OCI-LY3 (cell line): Measurements from ENCODE around the gene EDEM1.
"Not testable (repeated sequence)": the region's sequence is repeated elsewhere in the genome, so short reads cannot be mapped to it uniquely, and the experiment has no call there.

Experiments used
- H2AFZ ChIP-seq: fragments of 200-600, 300-600 bp; shearing (Covaris generic); 2 replicates; pipeline ENCODE4 v1.6.0; 2014; ENCODE audit warnings: antibody characterized with exemption, low read depth, low read length
- H3K27ac ChIP-seq: fragments of 200-600, 300-600 bp; sonication (generic); 2 replicates; pipeline ENCODE4 v1.5.1; 2014; ENCODE audit warnings: mild to moderate bottlenecking, low read length, moderate library complexity, mixed read lengths
- H3K27me3 ChIP-seq: fragments of 200-600, 300-600 bp; sonication (generic); 2 replicates; pipeline ENCODE4 v1.6.1; 2014; ENCODE audit warnings: low read depth, low read length, mixed read lengths
- H3K36me3 ChIP-seq: fragments of 200-600, 300-600 bp; sonication (generic); replicated peaks from 2 replicates; pipeline ENCODE3; 2014; ENCODE audit warnings: low read depth, low read length, mixed read lengths
- H3K4me1 ChIP-seq: fragments of 300-600, 200-600 bp; sonication (generic); 2 replicates; pipeline ENCODE4 v1.6.1; 2014; ENCODE audit warnings: low read length, mixed read lengths
- H3K4me2 ChIP-seq: fragments of 200-600, 300-600 bp; sonication (generic); 2 replicates; pipeline ENCODE4 v1.6.1; 2014; ENCODE audit warnings: low read length, mixed read lengths
- H3K4me3 ChIP-seq: fragments of 300-600, 200-600 bp; sonication (generic); 2 replicates; pipeline ENCODE4 v1.5.1; 2014; ENCODE audit warnings: antibody characterized with exemption, mild to moderate bottlenecking, low read length, moderate library complexity
- H3K79me2 ChIP-seq: fragments of 300-600, 200-600 bp; shearing (Covaris generic); 2 replicates; pipeline ENCODE4 v1.6.1; 2014; ENCODE audit warnings: mild to moderate bottlenecking, low read length, mixed read lengths
- H3K9ac ChIP-seq: fragments of 300-600, 200-600 bp; shearing (Covaris generic); 2 replicates; pipeline ENCODE4 v1.6.0; 2014; ENCODE audit warnings: mild to moderate bottlenecking, low read length, moderate library complexity
- H3K9me3 ChIP-seq: fragments of 200-600, 300-600 bp; shearing (Covaris generic); 2 replicates; pipeline ENCODE4 v1.6.1; 2014; ENCODE audit warnings: low read length, mixed read lengths; ENCODE audit not compliant: insufficient read depth
- H4K20me1 ChIP-seq: fragments of 200-600, 300-600 bp; sonication (generic); 2 replicates; pipeline ENCODE4 v1.6.1; 2016; ENCODE audit warnings: low read length, mixed read lengths; ENCODE audit not compliant: insufficient read depth
- EZH2phosphoT487 ChIP-seq: fragments of 200-600 bp; shearing (Covaris generic); IDR thresholded peaks from 2 replicates; pipeline ENCODE4 v1.6.1; 2018; ENCODE audit warnings: antibody characterized with exemption, mixed run types, low read depth
- TF ChIP-seq, protein P1 (sequence below): fragments of 200-600, 300-600 bp; sonication (generic); IDR thresholded peaks from 2 replicates; pipeline ENCODE4 v1.5.1; 2014; ENCODE audit warnings: antibody characterized with exemption, low read length, low read depth

EDEM1 gene

DNA sequence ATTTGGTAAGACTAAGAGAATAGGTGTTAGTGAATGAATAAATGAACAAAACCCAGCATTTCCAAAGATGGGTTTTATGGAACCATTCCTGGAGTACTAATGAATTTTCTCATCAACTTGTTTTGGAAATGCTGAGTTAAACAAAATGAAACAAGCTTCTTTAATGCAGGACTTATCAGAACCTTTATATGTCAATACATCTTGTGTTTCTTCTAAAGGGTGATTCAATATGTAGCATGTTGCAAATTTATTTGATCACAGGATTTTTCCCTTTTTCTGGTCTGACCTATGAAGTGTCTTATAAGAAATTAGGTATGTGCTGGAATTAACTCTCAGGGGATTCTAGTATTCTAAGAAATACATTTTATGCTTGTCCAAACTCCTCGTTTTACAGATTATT is 53.2 kb downstream of the EDEM1 start:
- Histone ChIP-seq H4K20me1 (no peaks in the 10 kb centered on the region), H3K4me2 (no peak overlapping the region), H3K4me3 (no peak overlapping the region), H3K4me1 (no peaks in the 10 kb centered on the region), H3K27me3 (no peaks in the 10 kb centered on the region), H3K79me2 (no peaks in the 10 kb centered on the region), H2AFZ (no peak overlapping the region), H3K9ac (no peak overlapping the region), H3K36me3 (no peaks in the 10 kb centered on the region), H3K9me3 (no peaks in the 10 kb centered on the region), H3K27ac (no peak overlapping the region)
- TF ChIP-seq, protein P1, sequence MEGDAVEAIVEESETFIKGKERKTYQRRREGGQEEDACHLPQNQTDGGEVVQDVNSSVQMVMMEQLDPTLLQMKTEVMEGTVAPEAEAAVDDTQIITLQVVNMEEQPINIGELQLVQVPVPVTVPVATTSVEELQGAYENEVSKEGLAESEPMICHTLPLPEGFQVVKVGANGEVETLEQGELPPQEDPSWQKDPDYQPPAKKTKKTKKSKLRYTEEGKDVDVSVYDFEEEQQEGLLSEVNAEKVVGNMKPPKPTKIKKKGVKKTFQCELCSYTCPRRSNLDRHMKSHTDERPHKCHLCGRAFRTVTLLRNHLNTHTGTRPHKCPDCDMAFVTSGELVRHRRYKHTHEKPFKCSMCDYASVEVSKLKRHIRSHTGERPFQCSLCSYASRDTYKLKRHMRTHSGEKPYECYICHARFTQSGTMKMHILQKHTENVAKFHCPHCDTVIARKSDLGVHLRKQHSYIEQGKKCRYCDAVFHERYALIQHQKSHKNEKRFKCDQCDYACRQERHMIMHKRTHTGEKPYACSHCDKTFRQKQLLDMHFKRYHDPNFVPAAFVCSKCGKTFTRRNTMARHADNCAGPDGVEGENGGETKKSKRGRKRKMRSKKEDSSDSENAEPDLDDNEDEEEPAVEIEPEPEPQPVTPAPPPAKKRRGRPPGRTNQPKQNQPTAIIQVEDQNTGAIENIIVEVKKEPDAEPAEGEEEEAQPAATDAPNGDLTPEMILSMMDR: no peak
- no peak for TF ChIP-seq EZH2phosphoT487

DNA sequence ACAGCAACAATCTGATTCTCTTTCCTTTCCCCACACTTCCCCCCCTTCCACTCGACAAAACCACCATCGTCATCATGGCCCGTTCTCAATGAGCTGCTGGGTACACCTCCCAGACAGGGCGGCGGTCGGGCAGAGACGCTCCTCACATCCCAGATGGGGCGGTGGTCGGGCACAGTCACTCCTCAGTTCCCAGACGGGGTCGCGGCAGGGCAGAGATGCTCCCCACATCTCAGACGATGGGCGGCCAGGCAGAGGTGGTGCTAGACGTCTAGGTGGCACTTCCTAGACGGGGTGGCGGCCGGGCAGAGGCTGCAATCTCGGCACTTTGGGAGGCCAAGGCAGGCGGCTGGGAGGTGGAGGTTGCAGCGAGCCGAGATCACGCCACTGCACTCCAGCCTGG is 55.3 kb downstream of the EDEM1 start:
- H3K4me1 ChIP-seq: not testable (repeated sequence)

GRCh38 chr3:5245927-5246326 is 58.4 kb downstream of the EDEM1 start:
- H3K4me2 ChIP-seq: no peak overlapping the region

More for the DNA sequence above, 55.3 kb downstream of the EDEM1 start:
- not testable (repeated sequence) for H3K36me3 ChIP-seq, H4K20me1 ChIP-seq, H3K79me2 ChIP-seq, H2AFZ ChIP-seq, H3K9me3 ChIP-seq, H3K9ac ChIP-seq, H3K4me3 ChIP-seq, H3K4me2 ChIP-seq, H3K27me3 ChIP-seq, H3K27ac ChIP-seq

GRCh38 chr3:5248822-5249221 is 61.3 kb downstream of the EDEM1 start:
- H3K79me2 ChIP-seq: no peaks in the 10 kb centered on the region

More at GRCh38 chr3:5245927-5246326, 58.4 kb downstream of the EDEM1 start:
- H4K20me1 ChIP-seq: no peaks in the 10 kb centered on the region
- H3K4me3 ChIP-seq: no peak overlapping the region
- no peaks in the 10 kb centered on the region for H3K4me1 ChIP-seq
- no peak overlapping the region for H3K9ac ChIP-seq
- no peaks in the 10 kb centered on the region for H3K9me3 ChIP-seq
- H2AFZ ChIP-seq: no peak overlapping the region
- H3K27me3 ChIP-seq: no peaks in the 10 kb centered on the region
- no peak overlapping the region for H3K27ac ChIP-seq
- H3K79me2 ChIP-seq: no peaks in the 10 kb centered on the region
- TF ChIP-seq, protein P1: no peak
- TF ChIP-seq EZH2phosphoT487: no peak
- no peaks in the 10 kb centered on the region for H3K36me3 ChIP-seq

More at GRCh38 chr3:5248822-5249221, 61.3 kb downstream of the EDEM1 start:
- no peaks in the 10 kb centered on the region for H3K9me3 ChIP-seq
- H3K4me2 ChIP-seq: no peak overlapping the region
- no peak overlapping the region for H3K9ac ChIP-seq
- H3K4me1 ChIP-seq: no peaks in the 10 kb centered on the region
- no peak overlapping the region for H2AFZ ChIP-seq
- TF ChIP-seq, protein P1: no peak
- no peak for TF ChIP-seq EZH2phosphoT487
- H3K36me3 ChIP-seq: no peaks in the 10 kb centered on the region
- H4K20me1 ChIP-seq: no peaks in the 10 kb centered on the region
- no peak overlapping the region for H3K4me3 ChIP-seq
- H3K27ac ChIP-seq: no peak overlapping the region
- H3K27me3 ChIP-seq: no peaks in the 10 kb centered on the region
